Measurements from ENCODE around the gene RNF19B.
"Not testable (repeated sequence)": the region's sequence is repeated elsewhere in the genome, so short reads cannot be mapped to it uniquely, and the experiment has no call there.

The RNF19B gene

GRCh38 chr1:32907435-32907834, 57.2 kb downstream of the RNF19B start:
- DNase-seq (ENCODE audit: low read depth) = no peak
- H3K4me3 ChIP-seq (ENCODE audit: low read depth, low read length) = no peak overlapping the region

- no peak for DNase-seq (ENCODE audit: low read depth)
- no peak overlapping the region for H3K4me3 ChIP-seq (ENCODE audit: low read depth, low read length)
These were observed 58.0 kb downstream of the RNF19B start for GRCh38 chr1:32906654-32907053.

DNA sequence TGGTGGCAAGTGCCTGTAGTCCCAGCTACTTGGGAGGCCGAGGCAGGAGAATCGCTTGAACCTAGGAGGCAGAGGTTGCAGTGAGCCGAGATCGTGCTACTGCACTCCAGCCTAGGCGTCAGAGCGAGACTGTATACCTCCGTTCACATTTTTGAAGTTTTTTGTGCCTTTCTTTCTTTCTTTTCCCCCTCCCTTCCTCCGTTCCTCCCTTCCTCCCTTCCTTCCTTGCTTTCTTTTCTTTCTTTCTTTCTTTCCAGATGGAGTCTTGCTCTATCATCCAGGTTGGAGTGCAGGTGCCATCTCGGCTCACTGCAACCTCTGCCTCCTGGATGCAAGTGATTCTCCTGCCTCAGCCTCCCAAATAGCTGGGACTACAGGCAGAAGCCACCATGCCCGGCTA, 59.0 kb downstream of the RNF19B start:
- H3K4me3 ChIP-seq (ENCODE audit: low read depth, low read length); DNase-seq (ENCODE audit: low read depth): not testable (repeated sequence)

- H3K4me3 ChIP-seq (ENCODE audit: low read depth, low read length) = no peak overlapping the region
- DNase-seq (ENCODE audit: low read depth) = no peak
These were observed 59.8 kb downstream of the RNF19B start for GRCh38 chr1:32904797-32905196.

- no peak overlapping the region for H3K4me3 ChIP-seq (ENCODE audit: low read depth, low read length)
- no peak for DNase-seq (ENCODE audit: low read depth)
These were observed 60.4 kb downstream of the RNF19B start for GRCh38 chr1:32903991-32904785.

GRCh38 chr1:32902535-32902920, 62.1 kb downstream of the RNF19B start:
- H3K4me3 ChIP-seq (ENCODE audit: low read depth, low read length) = no peak overlapping the region
- no peak for DNase-seq (ENCODE audit: low read depth)

- DNase-seq (ENCODE audit: low read depth) = no peak
- peak overlapping the region; percentile 69 for H3K4me3 ChIP-seq (ENCODE audit: low read depth, low read length)
These were observed 62.6 kb downstream of the RNF19B start for GRCh38 chr1:32901823-32902534.

GRCh38 chr1:32900956-32901822, 63.4 kb downstream of the RNF19B start, which contains the start of gene TMEM54:
TMEM54 (minus strand) TSS chr1:32901389; CDS start chr1:32901238, 151 bp downstream.
- H3K4me3 ChIP-seq (ENCODE audit: low read depth, low read length) = peak within 1 kb of the TSS; percentile 69
- no peak for DNase-seq (ENCODE audit: low read depth)

DNA sequence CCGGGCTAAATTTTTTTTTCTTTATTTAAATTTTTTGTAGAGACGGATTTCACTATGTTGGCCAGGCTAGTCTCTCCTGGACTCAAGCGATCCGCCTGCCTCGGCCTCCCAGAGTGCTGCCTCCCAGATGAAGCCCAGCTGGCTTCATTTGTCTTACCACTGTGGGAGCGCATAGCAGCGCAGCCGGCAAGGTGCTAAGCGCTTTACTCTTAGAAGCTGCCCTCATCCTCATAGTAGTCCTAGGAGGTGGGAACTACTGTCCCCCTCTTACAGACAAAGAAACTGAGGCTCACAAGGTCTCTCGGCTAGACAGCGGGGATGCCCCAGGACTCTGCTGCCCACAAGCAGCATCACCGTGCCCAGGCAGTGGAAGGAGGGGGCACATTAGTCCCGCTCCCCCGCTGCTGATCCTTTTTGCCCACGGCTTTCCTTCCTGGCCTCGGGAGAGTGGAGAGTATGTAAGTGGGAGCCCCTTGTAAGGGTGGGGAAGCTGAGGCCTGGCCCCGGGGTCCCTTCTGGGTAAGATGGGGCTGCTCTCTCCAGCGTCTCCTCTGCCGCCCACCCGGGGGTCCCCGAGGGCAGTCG, 64.1 kb downstream of the RNF19B start:
- DNase-seq (ENCODE audit: low read depth) = no peak
- H3K4me3 ChIP-seq (ENCODE audit: low read depth, low read length) = peak overlapping the region; percentile 69

- no peak overlapping the region for H3K4me3 ChIP-seq (ENCODE audit: low read depth, low read length)
These were observed 64.9 kb downstream of the RNF19B start for GRCh38 chr1:32899586-32900296.

GRCh38 chr1:32898958-32899357, 65.7 kb downstream of the RNF19B start:
- no peak for DNase-seq (ENCODE audit: low read depth)

More at GRCh38 chr1:32899586-32900296, 64.9 kb downstream of the RNF19B start:
- no peak for DNase-seq (ENCODE audit: low read depth)

GRCh38 chr1:32898056-32898455, 66.6 kb downstream of the RNF19B start:
- no peak overlapping the region for H3K4me3 ChIP-seq (ENCODE audit: low read depth, low read length)

More at GRCh38 chr1:32898958-32899357, 65.7 kb downstream of the RNF19B start:
- no peak overlapping the region for H3K4me3 ChIP-seq (ENCODE audit: low read depth, low read length)

DNA sequence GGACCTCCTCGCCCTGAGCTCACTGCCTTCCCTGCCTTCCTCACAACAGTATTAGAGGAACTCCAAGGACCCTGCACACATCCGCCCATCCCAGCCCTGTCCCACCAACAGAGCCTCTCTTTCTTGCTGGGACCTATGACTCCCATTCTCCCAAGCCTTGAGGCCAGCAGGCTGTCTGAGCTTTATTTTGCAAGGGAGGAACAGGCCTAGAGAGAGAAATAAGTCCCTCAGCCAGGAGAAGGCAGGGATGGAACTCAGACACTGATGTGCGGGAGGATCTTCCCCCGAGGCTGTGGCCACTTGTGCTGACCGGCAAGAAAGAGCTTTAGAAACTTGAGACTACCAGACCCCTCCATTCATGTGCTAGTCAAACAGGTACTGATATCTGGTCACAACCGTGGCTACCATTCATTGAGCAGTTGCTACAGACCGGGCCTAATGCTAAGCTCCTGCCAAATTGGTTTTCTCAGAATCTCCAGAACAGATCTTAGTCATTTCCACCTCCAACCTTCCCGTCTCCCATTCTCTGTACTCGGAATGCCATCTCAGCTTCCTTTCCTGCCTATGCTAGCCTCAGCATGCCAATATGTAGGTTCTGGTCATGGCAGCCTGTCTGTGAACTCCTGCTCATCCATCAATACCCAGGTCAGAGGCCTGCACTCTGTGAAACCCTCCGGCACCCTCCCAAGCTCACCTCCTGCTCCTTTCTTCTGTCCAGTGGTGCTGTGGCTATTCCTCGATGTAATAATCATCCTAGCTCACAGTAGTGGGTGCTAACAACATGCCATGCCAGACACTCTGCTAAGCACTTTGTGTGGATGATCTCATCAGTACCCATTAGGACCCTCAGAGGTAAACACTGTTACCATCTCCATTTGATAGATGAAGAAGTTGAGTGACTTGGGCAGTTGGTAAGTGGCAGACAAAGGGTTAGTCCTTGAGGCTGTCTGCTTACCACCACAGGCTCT, 67.2 kb downstream of the RNF19B start:
- DNase-seq (ENCODE audit: low read depth) = no peak

More at GRCh38 chr1:32898056-32898455, 66.6 kb downstream of the RNF19B start:
- no peak for DNase-seq (ENCODE audit: low read depth)

GRCh38 chr1:32896451-32896850, 68.2 kb downstream of the RNF19B start:
- H3K4me3 ChIP-seq (ENCODE audit: low read depth, low read length) = no peak overlapping the region
- DNase-seq (ENCODE audit: low read depth) = no peak

More for the DNA sequence above, 67.2 kb downstream of the RNF19B start:
- no peak overlapping the region for H3K4me3 ChIP-seq (ENCODE audit: low read depth, low read length)

DNA sequence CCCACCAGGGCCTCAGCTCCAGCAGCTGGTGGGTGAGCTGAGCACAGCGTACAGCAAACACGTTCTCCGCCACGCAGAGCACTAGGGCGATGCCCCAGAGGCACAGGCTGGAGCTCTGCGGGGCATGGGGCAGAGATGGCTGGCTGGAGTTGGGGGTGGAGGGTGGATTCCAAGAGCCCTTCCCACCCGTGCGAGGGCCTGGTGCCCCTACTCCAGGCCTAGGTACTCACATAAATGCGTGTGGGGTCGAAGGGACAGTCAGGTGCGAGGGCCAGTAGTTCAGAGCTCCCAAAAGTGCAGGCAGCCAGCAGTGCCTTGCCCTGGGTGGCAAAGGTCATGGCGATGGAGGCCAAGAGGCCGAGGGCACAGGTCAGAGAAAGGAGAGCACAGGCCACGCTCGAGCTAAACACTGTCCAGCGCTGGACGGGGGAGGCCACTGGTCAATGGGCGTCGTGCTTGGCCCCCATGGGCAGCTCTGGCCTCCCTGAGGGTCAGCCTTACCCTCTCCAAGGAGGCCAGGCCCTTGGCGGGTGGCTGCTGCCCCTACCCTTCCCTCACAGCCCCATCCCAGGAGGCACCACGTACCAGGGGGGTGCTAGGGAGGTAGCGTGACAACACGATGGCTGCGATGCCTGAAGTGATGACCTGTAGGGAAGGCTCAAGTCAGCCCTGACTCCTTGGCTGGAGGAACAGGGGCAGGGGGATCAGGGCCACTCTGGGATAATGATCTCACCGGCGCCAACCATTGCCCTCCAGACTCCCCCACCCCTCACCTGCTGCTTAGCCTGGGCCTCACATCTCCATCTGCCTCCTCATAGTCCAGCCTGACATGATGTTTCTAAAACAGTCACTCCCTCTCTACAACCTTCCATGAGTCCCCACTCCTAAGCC, 69.0 kb downstream of the RNF19B start:
- no peak for DNase-seq (ENCODE audit: low read depth)
- no peak overlapping the region for H3K4me3 ChIP-seq (ENCODE audit: low read depth, low read length)

DNA sequence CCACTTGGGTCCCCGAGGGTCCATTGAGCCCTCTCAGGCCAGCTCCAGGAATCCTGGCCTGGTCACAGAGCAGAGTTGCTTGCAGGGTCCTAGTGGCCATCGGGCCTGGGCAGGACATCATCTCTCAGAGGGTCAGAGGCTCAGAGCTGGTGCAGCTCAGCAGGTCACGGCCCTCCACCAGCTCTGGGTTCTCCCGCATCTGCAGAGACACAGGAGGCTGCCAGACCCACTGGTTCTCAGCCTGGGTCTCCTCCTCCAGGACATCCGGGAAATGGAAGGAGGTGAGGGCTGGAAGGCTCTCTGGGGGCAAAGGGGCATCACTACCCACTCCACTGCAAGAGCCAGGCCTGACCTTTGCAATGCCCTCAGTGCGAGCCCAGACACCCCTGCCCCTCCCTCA, 69.9 kb downstream of the RNF19B start:
- no peak for DNase-seq (ENCODE audit: low read depth)
- H3K4me3 ChIP-seq (ENCODE audit: low read depth, low read length) = no peak overlapping the region
